Bronchial epithelial cell (primary cell): ENCODE results near the gene AMMECR1. TPM values are rescaled to one million over a fixed set of nuclear protein-coding genes. Genes with fewer than 3 reads are reported as not detected.
A peak's percentile ranks its signal among the peaks of the same experiment; 100 is the strongest.

Source experiments
- DNase-seq: peaks from one replicate; pipeline ENCODE4 v3.0.0-alpha.2; 2010; ENCODE audit warnings: low read depth
- FAIRE-seq: peaks from 2 replicates; lab custom pipeline; 2011; peaks lifted over from hg19 to GRCh38; lab: Jason Lieb, UNC
- H3K27me3 ChIP-seq: 2 replicates; pipeline ENCODE4 v1.5.1; 2011; ENCODE audit warnings: low read length; ENCODE audit not compliant: control insufficient read depth, insufficient read depth
- H3K36me3 ChIP-seq: 2 replicates; pipeline ENCODE4 v1.5.1; 2011; ENCODE audit warnings: low read length; ENCODE audit not compliant: control insufficient read depth, insufficient read depth
- H3K4me3 ChIP-seq: 2 replicates; pipeline ENCODE4 v1.5.1; 2011; ENCODE audit warnings: mild to moderate bottlenecking, low read depth, low read length, control low read depth
- total RNA-seq: library from RNA; depleted of rRNA; stranded (reverse); fragments of >200 nt; gene quantifications from 2 replicates; pipeline ENCODE4 v1.2.1, GENCODE V29; 2014
- TF ChIP-seq, protein P1 (sequence below): IDR thresholded peaks from 2 replicates; pipeline ENCODE4 v1.5.1; 2011; ENCODE audit warnings: mild to moderate bottlenecking, moderate library complexity, low read length, control low read depth, inconsistent platforms; ENCODE audit not compliant: insufficient read depth, severe bottlenecking

The AMMECR1 gene
- total RNA-seq, 1 donor from 2014 or later: 19.0 TPM

DNA sequence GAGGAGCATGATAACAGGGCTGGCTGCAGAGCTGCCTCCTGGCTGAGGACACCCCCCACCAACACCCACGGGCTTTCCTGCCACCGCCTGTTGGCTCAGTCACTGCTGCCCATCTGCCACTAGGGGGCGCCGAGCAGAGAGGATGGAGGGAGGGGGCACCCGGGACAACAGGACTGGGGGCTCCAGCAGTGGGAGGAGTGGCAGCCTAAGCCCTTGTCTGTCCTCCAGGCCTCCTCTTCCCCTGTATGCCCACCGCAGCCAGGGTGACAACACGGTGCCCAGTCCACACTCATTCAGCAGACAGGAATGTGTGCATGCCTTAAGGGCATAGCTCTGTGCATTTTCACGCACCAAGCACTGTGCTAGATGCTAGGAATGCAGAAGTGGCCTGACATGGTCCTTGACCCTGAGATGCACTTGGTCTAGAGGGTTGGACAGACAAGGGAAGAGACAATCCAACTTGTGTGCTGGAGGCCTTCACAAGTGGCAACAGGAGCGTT is 149.9 kb downstream of the AMMECR1 start:
- FAIRE-seq (no peak), DNase-seq (peak; percentile 20)
- Histone ChIP-seq H3K4me3 (no peak overlapping the region), H3K27me3 (no peaks in the 10 kb centered on the region), H3K36me3 (no peaks in the 10 kb centered on the region)
- TF ChIP-seq, protein P1, sequence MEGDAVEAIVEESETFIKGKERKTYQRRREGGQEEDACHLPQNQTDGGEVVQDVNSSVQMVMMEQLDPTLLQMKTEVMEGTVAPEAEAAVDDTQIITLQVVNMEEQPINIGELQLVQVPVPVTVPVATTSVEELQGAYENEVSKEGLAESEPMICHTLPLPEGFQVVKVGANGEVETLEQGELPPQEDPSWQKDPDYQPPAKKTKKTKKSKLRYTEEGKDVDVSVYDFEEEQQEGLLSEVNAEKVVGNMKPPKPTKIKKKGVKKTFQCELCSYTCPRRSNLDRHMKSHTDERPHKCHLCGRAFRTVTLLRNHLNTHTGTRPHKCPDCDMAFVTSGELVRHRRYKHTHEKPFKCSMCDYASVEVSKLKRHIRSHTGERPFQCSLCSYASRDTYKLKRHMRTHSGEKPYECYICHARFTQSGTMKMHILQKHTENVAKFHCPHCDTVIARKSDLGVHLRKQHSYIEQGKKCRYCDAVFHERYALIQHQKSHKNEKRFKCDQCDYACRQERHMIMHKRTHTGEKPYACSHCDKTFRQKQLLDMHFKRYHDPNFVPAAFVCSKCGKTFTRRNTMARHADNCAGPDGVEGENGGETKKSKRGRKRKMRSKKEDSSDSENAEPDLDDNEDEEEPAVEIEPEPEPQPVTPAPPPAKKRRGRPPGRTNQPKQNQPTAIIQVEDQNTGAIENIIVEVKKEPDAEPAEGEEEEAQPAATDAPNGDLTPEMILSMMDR: peak; percentile 50

DNA sequence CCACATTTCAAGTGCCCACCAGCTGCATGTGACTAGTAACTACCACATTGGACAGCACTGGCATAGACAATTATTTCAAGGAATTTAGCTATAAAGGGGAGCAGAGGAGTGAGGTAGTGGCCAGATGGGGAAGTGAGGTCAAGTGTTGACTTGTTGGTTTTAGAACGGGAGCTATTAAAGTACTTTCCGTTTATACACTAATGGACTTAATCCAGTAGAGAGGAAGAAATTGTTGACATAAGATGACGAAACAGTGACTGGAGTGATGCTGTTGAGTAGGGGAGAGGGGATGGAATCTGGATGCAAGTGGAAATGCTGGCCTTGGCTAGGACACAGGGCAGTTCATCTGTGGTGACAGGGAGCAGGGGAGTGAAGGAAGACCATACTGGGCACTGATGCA is 154.4 kb downstream of the AMMECR1 start:
- TF ChIP-seq, protein P1: no peak
- DNase-seq: peak; percentile 38

DNA sequence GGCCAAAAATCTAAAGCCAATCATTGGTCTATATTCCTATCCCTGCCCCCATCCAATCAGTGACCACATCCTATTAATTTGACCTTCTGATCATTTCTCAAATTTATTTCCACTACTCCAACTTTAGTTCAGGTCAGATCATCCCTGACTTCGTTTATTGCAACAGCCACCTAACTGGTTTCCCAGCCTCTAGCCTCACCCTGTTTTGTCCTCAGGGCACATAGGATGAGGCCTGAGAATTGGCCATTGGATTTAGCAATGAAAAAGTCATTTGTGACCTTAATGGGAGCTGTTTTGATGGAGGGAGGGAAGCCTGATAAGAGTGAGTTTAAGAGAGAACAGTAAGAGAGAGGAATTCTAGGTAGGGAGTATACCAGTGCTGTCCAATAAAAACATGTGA is 155.0 kb downstream of the AMMECR1 start:
- TF ChIP-seq, protein P1: no peak
- DNase-seq: peak; percentile 52
- H3K27me3 ChIP-seq: no peaks in the 10 kb centered on the region
- no peaks in the 10 kb centered on the region for H3K36me3 ChIP-seq
- no peak overlapping the region for H3K4me3 ChIP-seq
- peak; percentile 18 for FAIRE-seq

More for the DNA sequence above, 154.4 kb downstream of the AMMECR1 start:
- no peak for FAIRE-seq
- Histone ChIP-seq H3K4me3 (no peak overlapping the region), H3K27me3 (no peaks in the 10 kb centered on the region), H3K36me3 (no peaks in the 10 kb centered on the region)

DNA sequence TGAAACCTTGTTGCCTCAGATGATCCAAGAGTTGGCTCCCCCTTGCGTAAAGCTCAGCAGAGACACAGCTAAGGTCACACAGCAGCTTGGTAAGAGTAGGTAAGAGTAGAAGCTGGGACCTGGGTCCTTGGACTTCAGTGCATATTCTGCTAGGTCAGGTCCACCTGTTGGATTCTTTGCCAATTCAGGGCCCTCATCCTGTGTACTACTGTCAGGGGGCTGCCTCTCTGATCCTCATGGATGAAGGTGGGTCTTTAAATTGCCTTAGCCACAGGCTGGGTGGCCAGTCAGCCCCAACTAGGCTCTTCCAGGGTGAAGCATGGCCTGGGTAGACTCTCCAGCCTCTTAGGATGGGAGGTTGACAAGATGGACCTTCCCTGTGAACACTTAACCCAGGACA is 155.8 kb downstream of the AMMECR1 start:
- TF ChIP-seq, protein P1: no peak
- Histone ChIP-seq H3K4me3 (no peak overlapping the region), H3K27me3 (no peaks in the 10 kb centered on the region), H3K36me3 (no peaks in the 10 kb centered on the region)
- FAIRE-seq (no peak), DNase-seq (no peak)

DNA sequence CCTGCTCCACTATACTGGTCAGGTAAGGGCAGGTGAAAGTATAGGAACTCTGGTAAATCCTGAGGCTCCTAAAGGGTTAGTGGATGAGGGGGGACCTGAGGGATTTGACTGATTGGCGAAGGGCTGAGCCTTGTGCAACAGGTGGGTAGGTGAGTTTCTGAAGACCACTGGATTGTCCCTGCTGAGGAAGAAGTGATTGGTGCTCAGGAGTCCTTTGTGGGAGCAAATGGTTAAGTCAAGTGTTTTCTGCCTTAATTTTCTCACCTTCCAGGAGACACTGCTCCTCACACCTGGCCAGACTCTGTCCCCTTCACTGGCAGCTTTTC is 156.6 kb downstream of the AMMECR1 start:
- DNase-seq (no peak), FAIRE-seq (no peak)
- TF ChIP-seq, protein P1: no peak

DNA sequence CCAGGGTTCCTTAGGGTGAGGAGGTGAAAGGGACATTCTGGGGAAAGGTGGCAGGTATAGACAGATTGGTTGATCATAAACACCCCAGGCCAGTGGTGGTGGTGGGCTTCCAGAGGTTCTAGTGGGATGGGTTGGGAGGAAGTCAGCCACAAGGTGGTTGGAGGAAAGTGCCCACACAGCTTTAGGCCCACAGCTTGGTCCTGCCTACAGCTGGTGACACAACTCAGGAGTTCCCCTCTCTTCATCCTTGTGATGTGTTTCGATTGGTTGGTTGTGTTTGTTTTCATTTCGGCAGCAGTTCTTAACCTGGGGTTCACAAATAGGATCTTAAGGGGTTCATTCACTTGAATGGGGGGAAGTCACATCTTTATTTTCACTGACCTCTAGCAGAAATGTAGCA is 158.0 kb downstream of the AMMECR1 start:
- H3K4me3 ChIP-seq: no peak overlapping the region
- peak; percentile 27 for DNase-seq
- no peaks in the 10 kb centered on the region for H3K36me3 ChIP-seq
- TF ChIP-seq, protein P1: no peak
- no peak for FAIRE-seq
- H3K27me3 ChIP-seq: no peaks in the 10 kb centered on the region

More for the DNA sequence above, 156.6 kb downstream of the AMMECR1 start:
- Histone ChIP-seq H3K4me3 (no peak overlapping the region), H3K36me3 (no peaks in the 10 kb centered on the region), H3K27me3 (no peaks in the 10 kb centered on the region)
